AG20443 (cell line): ENCODE results near the gene ZNF629.
"Not testable (repeated sequence)": the region's sequence is repeated elsewhere in the genome, so short reads cannot be mapped to it uniquely, and the experiment has no call there.

Experiments
- DNase-seq: peaks from one replicate; pipeline ENCODE4 v3.0.0; 2012; ENCODE audit warnings: low spot score, mixed read lengths

The ZNF629 gene

GRCh38 chr16:30786936-30787612 is at the start of gene ZNF629:
Gene ZNF629, minus strand, starts transcription at chr16:30787205. Its CDS starts 2,723 bp downstream, at chr16:30784482.
- peak; percentile 90 for DNase-seq

- DNase-seq = no peak
These were observed 47.2 kb upstream of the ZNF629 start for GRCh38 chr16:30834130-30834740.

- DNase-seq = no peak
These were observed 43.0 kb upstream of the ZNF629 start for GRCh38 chr16:30830072-30830417.

- DNase-seq = no peak
These were observed 42.4 kb upstream of the ZNF629 start for GRCh38 chr16:30829130-30830071.

GRCh38 chr16:30821891-30822290 is 34.9 kb upstream of the ZNF629 start:
- no peak for DNase-seq

GRCh38 chr16:30821441-30821840 is 34.4 kb upstream of the ZNF629 start:
- DNase-seq = not testable (repeated sequence)

- DNase-seq = no peak
These were observed 34.0 kb upstream of the ZNF629 start for GRCh38 chr16:30820952-30821421.

GRCh38 chr16:30816769-30817168 is 29.8 kb upstream of the ZNF629 start:
- no peak for DNase-seq

- DNase-seq = no peak
These were observed 26.8 kb upstream of the ZNF629 start for GRCh38 chr16:30813821-30814189.

GRCh38 chr16:30809675-30810074 is 22.7 kb upstream of the ZNF629 start:
- not testable (repeated sequence) for DNase-seq

- not testable (repeated sequence) for DNase-seq
These were observed 22.0 kb upstream of the ZNF629 start for GRCh38 chr16:30808890-30809426.

- no peak for DNase-seq
These were observed 21.1 kb upstream of the ZNF629 start for GRCh38 chr16:30808146-30808545.

- DNase-seq = peak; percentile 96
These were observed 18.6 kb upstream of the ZNF629 start for GRCh38 chr16:30805370-30806169.

- no peak for DNase-seq
These were observed 18.0 kb upstream of the ZNF629 start for GRCh38 chr16:30805056-30805369.

GRCh38 chr16:30802936-30803335 is 15.9 kb upstream of the ZNF629 start:
- no peak for DNase-seq

GRCh38 chr16:30797670-30798309 is 10.8 kb upstream of the ZNF629 start:
- DNase-seq = no peak

- no peak for DNase-seq
These were observed 7.6 kb upstream of the ZNF629 start for GRCh38 chr16:30794634-30795033.

- DNase-seq = no peak
These were observed 6.6 kb upstream of the ZNF629 start for GRCh38 chr16:30793508-30794069.

GRCh38 chr16:30787613-30788378 is 791 bp upstream of the ZNF629 start:
- DNase-seq = no peak
